ENCODE measurements around the gene AFF3. TPM values are rescaled to one million over a fixed set of nuclear protein-coding genes. Genes with fewer than 3 reads are reported as not detected.

The AFF3 gene
- total and polyA plus RNA-seq, 2 of the 8 experiments (the other 6 are each of a cell fraction or from before 2014, with no cell fraction given): 0.27 to 3.0 TPM

GRCh38 chr2:99607861-99608491 is 534.4 kb downstream of the AFF3 start:
- Histone ChIP-seq H3K23ac (ENCODE audit: insufficient read length) (no peak overlapping the region), H3K79me1 (ENCODE audit: low read depth, low read length) (no peaks in the 10 kb centered on the region), H3K4me2 (ENCODE audit: insufficient read depth in 1 of 2, low read depth in 2 of 2, low read length in 2 of 2) (no peak overlapping the region), H3K4me3 (ENCODE audit: extremely low read depth in 1 of 4, insufficient read depth in 2 of 4, low read depth in 3 of 4, low read length in 4 of 4) (no peak overlapping the region), H2BK5ac (ENCODE audit: low read depth, low read length) (no peak overlapping the region), H3K36me3 (ENCODE audit: control insufficient read depth in 2 of 4, insufficient read depth in 4 of 4, low read length in 3 of 4) (no peaks in the 10 kb centered on the region), H3K27ac (ENCODE audit: low read depth, low read length) (no peak overlapping the region), H2AK5ac (ENCODE audit: low read depth, low read length) (no peak overlapping the region), H3K14ac (ENCODE audit: insufficient read length) (no peak overlapping the region), H3K27me3 (replicated peaks in 1 of 4; ENCODE audit: control insufficient read depth in 3 of 4, extremely low read depth in 1 of 4, insufficient read depth in 3 of 4, low read length in 3 of 4) (no peaks in the 10 kb centered on the region), H3K4ac (replicated peaks; ENCODE audit: insufficient read length, low read depth, low read length) (no peak overlapping the region), H2AFZ (ENCODE audit: low read length) (no peak overlapping the region), H3K79me2 (ENCODE audit: control insufficient read depth in 1 of 2, insufficient read depth in 2 of 2, low read length in 2 of 2) (no peaks in the 10 kb centered on the region), H4K91ac (replicated peaks; ENCODE audit: insufficient read length, low read length) (no peak overlapping the region), H2BK20ac (ENCODE audit: low read length) (no peak overlapping the region), H4K8ac (ENCODE audit: extremely low read depth, insufficient read depth, low read length) (no peak overlapping the region), H3K18ac (ENCODE audit: extremely low read depth, low read length) (no peak overlapping the region), H3K9me3 (ENCODE audit: insufficient read depth in 2 of 2, low read depth in 1 of 2, low read length in 1 of 2) (no peaks in the 10 kb centered on the region), H3K4me1 (replicated peaks in 1 of 4; ENCODE audit: control insufficient read depth in 3 of 4, insufficient read depth in 4 of 4, low read length in 3 of 4) (no peaks in the 10 kb centered on the region), H3K23me2 (ENCODE audit: low read depth, low read length) (no peaks in the 10 kb centered on the region), H2BK120ac (replicated peaks; ENCODE audit: low read depth, low read length) (no peak overlapping the region), H4K5ac (ENCODE audit: insufficient read length, low read depth, low read length) (no peak overlapping the region), H4K20me1 (replicated peaks in 1 of 2; ENCODE audit: control insufficient read depth in 1 of 2, insufficient read depth in 2 of 2, low read length in 2 of 2) (no peaks in the 10 kb centered on the region), H2BK12ac (ENCODE audit: low read depth, low read length) (no peak overlapping the region), H3K9ac (replicated peaks in 1 of 4; ENCODE audit: extremely low read depth in 1 of 4, low read depth in 3 of 4, low read length in 3 of 4) (no peak overlapping the region), H2BK15ac (ENCODE audit: low read length) (no peak overlapping the region), H3K56ac (replicated peaks; ENCODE audit: insufficient read length, low read depth, low read length) (no peak overlapping the region)
- 72% methylated on average over 4 of the region's 4 CpGs; no CpG with 5 or more reads in 1 of the 2 experiments for WGBS, 2 experiments (ENCODE audit: extremely low coverage in 1 of 2, insufficient coverage in 1 of 2, insufficient read length in 1 of 2, insufficient replicate concordance in 2 of 2, low coverage in 1 of 2, low lambda C conversion rate in 2 of 2, missing lambda C conversion rate in 1 of 2)
- ChIA-PET POLR2A (ENCODE audit: partially characterized antibody) (interaction anchor here (0.8 kb wide), 1 partner anchor 43 kb away, joined by 3 read pairs; no protein-coding TSS in a partner anchor), CTCF (ENCODE audit: partially characterized antibody) (interaction anchor here (0.7 to 1.9 kb wide), 5 partner anchors 9 to 621 kb away, joined by 3 to 8 read pairs (median 5); no protein-coding TSS in a partner anchor)
- no peak for DNase-seq (ENCODE audit: low read depth in 1 of 2, low spot score in 2 of 2)
- peak in 1 of 3 experiments; percentile 33; a peak in 1 of 4 replicates for TF ChIP-seq CTCF (IDR thresholded peaks at IDR 0.05; ENCODE audit: control extremely low read depth in 1 of 3, insufficient read depth in 1 of 3, low read depth in 1 of 3, low read length in 3 of 3)
- TF ChIP-seq SP4 (IDR thresholded peaks at IDR 0.05; ENCODE audit: low read length): no peak
- TF ChIP-seq CBX8 (IDR thresholded peaks at IDR 0.05; ENCODE audit: borderline replicate concordance, low read depth, low read length): no peak
- TF ChIP-seq SUZ12 (IDR thresholded peaks at IDR 0.05; ENCODE audit: low read length): no peak
- 0 out of 4 replicates have a peak, but pooled peaks of 1 of the 2 experiments have one; percentile 20 for TF ChIP-seq RAD21 (IDR thresholded peaks at IDR 0.05 in 1 of 2, conservative IDR thresholded peaks at IDR 0.05 in 1 of 2; ENCODE audit: low read depth in 2 of 2, low read length in 2 of 2)
- no peak for TF ChIP-seq SIX5 (IDR thresholded peaks at IDR 0.05; ENCODE audit: low read depth, low read length)
- TF ChIP-seq POLR2A (IDR thresholded peaks at IDR 0.05; ENCODE audit: control extremely low read depth in 1 of 2, low read depth in 2 of 2, low read length in 2 of 2): no peak
- no peak for TF ChIP-seq TAF1 (IDR thresholded peaks at IDR 0.05; ENCODE audit: low read depth, low read length)
- FAIRE-seq: no peak
